Measurements from ENCODE around the gene RHBDF1. TPM values are rescaled to one million over a fixed set of nuclear protein-coding genes. Genes with fewer than 3 reads are reported as not detected.
"Not testable (repeated sequence)": the region's sequence is repeated elsewhere in the genome, so short reads cannot be mapped to it uniquely, and the experiment has no call there.

The RHBDF1 gene
- total and polyA plus RNA-seq, 5 donors: 20.4 to 29.6 (median 24.7) TPM

DNA sequence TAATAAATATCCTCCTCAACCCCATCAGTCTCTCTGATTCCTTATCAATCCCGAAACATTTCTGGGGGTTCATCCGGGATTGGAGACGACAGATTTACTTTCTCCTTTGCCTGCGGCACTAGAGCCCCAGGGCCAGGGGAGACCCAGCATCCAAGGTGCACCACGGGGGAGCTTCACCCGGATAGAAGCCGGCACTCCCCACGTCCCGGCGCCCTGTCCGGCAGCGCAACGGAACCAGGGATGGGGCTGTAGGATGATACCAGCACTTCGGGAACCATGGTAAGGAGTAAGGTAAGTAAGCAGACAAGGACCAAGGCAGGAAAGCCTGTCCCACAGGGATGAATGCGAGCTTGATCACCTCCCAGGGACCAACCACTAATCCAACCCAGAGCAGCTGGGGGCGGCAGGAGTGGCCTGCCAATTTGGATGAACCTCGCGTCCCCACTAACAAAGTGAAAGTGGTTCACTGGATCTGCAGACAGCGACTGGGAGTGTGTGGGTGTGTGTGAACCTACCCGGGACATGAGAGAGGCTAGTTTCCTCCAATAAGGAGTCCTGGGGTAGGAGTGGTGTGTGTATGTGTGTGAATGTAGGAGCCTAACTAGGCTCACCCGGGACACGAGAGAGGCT is 30.9 kb downstream of the RHBDF1 start:
- intact Hi-C loops (cut with DNase I): no loop called here
- Histone ChIP-seq H3K27me3 (ENCODE audit: control insufficient read depth, insufficient read depth) (no peaks in the 10 kb centered on the region), H3K27ac (ENCODE audit: low read length) (no peak overlapping the region), H3K4me3 (ENCODE audit: low read length) (no peak overlapping the region), H3K4me1 (ENCODE audit: control insufficient read depth, insufficient read depth, low read length) (no peaks in the 10 kb centered on the region), H3K9me3 (ENCODE audit: control insufficient read depth, low read length) (no peaks in the 10 kb centered on the region)
- ATAC-seq (peak; percentile 63 to 73), DNase-seq (peak in 1 of 3 donors; percentile 57)
- 82% methylated on average over 22 of the region's 22 CpGs for WGBS

DNA sequence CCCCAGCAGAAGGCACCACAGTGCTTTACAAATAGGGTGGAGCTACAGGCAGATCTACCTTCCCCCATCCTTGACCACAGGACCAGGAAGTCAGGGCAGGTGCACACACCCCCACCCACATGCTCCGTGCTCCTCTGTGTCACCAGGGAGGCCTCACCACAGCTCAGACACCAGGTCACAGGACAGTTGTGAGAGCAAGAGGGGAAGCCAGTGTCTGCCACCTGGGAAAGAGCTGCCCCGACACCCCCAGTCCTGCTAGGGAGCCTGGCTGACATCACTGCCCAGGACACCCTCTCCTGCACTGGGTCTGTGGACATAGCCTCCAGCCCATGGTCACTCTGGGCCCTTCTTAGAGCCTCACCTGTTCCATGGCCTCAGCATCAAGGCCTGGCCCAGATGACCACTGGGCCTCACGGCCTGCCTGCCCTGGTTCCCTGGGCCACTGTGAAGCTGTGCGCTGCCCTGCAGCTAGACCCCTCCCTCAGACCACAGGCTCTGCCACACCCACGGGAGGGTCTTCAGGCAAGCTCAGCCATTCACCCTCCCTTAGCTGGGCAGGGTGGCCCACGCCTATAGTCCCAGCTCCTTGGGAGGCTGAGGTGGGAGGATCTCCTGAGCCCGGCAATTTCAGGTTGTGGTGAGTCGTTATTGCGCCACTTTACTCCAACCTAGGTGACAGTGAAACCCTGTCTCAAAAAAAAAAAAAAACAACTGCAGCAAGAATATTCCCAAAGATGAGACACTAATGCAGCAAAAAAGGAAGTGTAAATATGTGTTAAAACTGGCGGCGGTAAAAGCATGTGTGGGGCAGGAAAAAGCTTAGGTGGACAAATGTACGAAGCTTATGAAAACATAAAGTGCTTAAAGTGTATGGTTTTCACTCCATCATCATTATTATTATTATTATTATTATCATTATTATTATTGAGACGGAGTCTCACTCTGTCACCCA is 33.2 kb downstream of the RHBDF1 start:
- no peak overlapping the region for H3K4me3 ChIP-seq (ENCODE audit: low read length)
- no peaks in the 10 kb centered on the region for H3K27me3 ChIP-seq (ENCODE audit: control insufficient read depth, insufficient read depth)
- 89% methylated on average over 13 of the region's 13 CpGs for WGBS
- no peaks in the 10 kb centered on the region for H3K9me3 ChIP-seq (ENCODE audit: control insufficient read depth, low read length)
- DNase-seq: peak in 1 of 3 donors; percentile 40
- no peak overlapping the region for H3K27ac ChIP-seq (ENCODE audit: low read length)
- no peak for ATAC-seq
- H3K4me1 ChIP-seq (ENCODE audit: control insufficient read depth, insufficient read depth, low read length): no peaks in the 10 kb centered on the region
- intact Hi-C loops (cut with DNase I): no loop called here

DNA sequence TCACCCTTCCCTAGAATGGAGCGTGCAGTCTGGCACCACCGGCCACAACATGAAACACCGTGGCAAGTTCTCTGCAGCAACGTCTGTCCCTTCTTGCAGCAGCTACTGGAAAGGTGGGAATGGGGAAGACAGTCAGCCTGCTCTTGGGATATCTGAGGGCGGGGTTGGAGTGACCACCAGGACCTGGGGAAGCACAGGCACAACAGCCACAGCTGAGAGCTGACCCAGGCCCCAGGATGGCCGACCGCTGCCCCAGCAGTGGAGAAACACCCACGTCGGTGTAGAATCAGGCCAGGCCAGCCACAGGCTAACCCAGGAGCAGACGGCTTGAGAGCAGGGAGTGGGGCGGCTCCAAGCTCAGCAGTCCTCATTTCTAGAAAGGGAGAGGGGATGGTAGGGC is 34.2 kb downstream of the RHBDF1 start:
- DNase-seq; H3K4me1 ChIP-seq (ENCODE audit: control insufficient read depth, insufficient read depth, low read length); H3K4me3 ChIP-seq (ENCODE audit: low read length); H3K9me3 ChIP-seq (ENCODE audit: control insufficient read depth, low read length); H3K27me3 ChIP-seq (ENCODE audit: control insufficient read depth, insufficient read depth); intact Hi-C loops (cut with DNase I); ATAC-seq; H3K27ac ChIP-seq (ENCODE audit: low read length): not testable (repeated sequence)
- WGBS: 95% methylated on average over 11 of the region's 11 CpGs

DNA sequence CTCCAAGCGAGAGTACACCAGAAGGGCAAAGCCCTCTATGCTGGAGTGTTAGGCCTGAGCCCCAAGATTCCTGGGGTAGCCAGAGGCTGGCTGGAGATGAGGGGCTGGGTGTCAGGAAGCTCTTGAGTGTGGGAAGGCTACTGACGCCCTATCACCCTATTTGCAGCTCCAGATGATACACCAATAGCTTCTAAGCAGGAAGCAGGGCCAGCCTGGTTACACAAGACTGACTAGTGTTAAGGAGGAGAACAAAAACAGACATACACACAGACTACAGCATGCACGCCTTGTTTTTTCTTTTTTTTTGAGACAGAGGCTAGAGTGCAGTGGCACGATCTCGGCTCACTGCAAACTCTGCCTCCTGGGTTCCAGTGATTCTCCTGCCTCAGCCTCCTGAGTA is 34.9 kb downstream of the RHBDF1 start:
- 91% methylated on average over 5 of the region's 5 CpGs for WGBS
- H3K27ac ChIP-seq (ENCODE audit: low read length): no peak overlapping the region

DNA sequence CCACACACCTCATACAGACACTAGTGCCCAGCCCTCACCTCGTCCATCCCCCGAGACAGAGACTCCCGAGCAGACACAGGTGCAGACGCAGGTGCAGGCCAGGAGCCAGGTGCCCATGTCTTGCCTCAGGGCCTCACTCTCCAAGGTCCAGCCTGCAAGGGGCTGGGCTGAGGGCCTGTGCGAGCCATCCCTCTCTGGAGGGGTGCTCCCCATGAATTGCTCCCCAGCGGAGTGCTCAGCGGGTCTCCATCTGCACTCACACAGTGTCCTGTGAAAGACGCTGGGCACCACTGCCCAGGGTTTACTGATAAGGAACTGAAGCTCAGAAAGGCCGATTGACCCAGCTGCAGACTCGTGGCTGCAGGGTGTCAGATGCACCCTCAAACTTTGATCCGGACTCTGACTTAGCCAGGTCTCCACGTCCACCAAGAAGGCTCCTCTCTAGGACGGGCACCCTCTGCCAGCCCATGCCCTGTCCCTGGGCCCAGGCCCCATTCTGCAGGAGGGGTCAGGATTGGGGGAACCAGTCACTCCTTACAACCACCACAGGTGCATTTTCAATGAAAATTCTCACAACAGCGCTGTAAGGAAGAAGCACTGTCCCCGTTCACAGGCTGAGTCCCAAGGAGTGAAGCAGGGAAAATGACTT is 36.0 kb downstream of the RHBDF1 start:
- no peak for DNase-seq

More for the DNA sequence above, 34.9 kb downstream of the RHBDF1 start:
- intact Hi-C loops (cut with DNase I): no loop called here
- ATAC-seq: no peak
- Histone ChIP-seq H3K4me1 (ENCODE audit: control insufficient read depth, insufficient read depth, low read length) (no peaks in the 10 kb centered on the region), H3K9me3 (ENCODE audit: control insufficient read depth, low read length) (no peaks in the 10 kb centered on the region), H3K4me3 (ENCODE audit: low read length) (no peak overlapping the region), H3K27me3 (ENCODE audit: control insufficient read depth, insufficient read depth) (no peaks in the 10 kb centered on the region)
- no peak for DNase-seq

DNA sequence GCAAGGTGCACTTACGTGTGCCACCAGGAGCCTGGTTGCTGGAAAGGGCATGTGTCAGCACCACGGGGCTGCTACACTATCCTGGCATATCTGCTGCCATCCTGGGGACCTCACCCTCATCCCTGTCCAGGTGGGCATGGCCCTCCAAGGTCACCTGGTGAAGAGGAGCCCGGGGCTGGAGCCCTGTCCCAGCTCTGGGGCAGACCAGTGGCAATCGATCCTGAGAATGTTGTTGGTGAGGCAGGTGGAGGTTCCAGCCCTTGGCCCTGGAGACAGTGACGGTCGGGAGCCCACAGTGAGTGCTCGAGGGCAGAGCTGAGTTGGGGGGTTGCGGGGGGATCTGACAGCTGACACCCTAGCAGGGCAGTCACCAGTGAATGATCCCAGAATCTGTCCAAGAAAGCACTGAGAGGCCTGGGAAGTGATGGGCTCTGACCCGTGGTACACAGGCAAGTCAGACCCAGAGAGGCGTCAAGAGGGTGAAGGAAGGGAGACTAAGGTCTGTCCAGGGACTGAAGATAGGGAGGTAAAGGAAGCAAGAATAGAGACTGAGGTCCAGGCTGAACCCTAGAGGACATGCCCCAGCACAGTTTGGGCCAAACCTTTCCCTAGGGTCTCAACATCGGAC is 36.6 kb downstream of the RHBDF1 start:
- Histone ChIP-seq H3K4me1 (ENCODE audit: control insufficient read depth, insufficient read depth, low read length) (no peaks in the 10 kb centered on the region), H3K9me3 (ENCODE audit: control insufficient read depth, low read length) (no peaks in the 10 kb centered on the region), H3K27ac (ENCODE audit: low read length) (no peak overlapping the region), H3K4me3 (ENCODE audit: low read length) (no peak overlapping the region), H3K27me3 (ENCODE audit: control insufficient read depth, insufficient read depth) (no peaks in the 10 kb centered on the region)
- intact Hi-C loops (cut with DNase I): no loop called here
- 89% methylated on average over 11 of the region's 11 CpGs for WGBS
- no peak for DNase-seq
- no peak for ATAC-seq

More for the DNA sequence above, 36.0 kb downstream of the RHBDF1 start:
- Histone ChIP-seq H3K27ac (ENCODE audit: low read length) (no peak overlapping the region), H3K4me1 (ENCODE audit: control insufficient read depth, insufficient read depth, low read length) (no peaks in the 10 kb centered on the region), H3K9me3 (ENCODE audit: control insufficient read depth, low read length) (no peaks in the 10 kb centered on the region), H3K27me3 (ENCODE audit: control insufficient read depth, insufficient read depth) (no peaks in the 10 kb centered on the region), H3K4me3 (ENCODE audit: low read length) (no peak overlapping the region)
- WGBS: 92% methylated on average over 15 of the region's 15 CpGs
- intact Hi-C loops (cut with DNase I): no loop called here
- no peak for ATAC-seq

DNA sequence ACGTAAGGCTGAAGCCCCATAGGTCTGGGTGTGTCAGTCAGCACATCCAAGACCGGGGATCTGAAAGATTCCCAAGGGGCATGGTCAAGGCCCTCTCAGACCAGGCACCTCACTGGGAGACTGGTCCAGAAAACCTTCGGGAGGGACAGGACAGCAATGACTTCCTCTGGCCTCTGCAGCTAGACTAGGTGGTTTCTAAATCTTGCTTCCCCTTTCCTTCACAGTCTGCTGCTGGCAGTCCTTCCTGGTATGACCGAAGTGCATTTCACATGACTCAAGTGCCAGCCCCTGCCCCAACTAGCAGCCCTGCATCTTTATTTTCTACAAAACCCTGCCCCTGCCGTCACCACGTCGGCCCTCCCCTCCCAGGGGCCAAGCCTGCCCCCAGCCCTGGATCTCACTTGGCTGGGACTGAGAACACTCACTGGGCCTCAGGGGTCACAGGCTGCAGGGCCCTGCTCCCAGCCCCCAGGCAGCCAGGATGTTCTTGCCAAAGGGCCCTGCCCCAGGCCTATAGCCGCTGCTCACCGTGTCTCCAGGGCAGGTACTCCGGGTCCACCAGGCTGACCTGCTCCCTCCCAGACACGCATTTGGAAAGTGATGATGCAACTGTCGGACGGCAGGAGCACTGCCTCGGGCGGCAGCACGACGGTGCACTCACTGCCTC is 37.3 kb downstream of the RHBDF1 start:
- Histone ChIP-seq H3K27me3 (ENCODE audit: control insufficient read depth, insufficient read depth) (no peaks in the 10 kb centered on the region), H3K27ac (ENCODE audit: low read length) (no peak overlapping the region), H3K4me3 (ENCODE audit: low read length) (no peak overlapping the region), H3K4me1 (ENCODE audit: control insufficient read depth, insufficient read depth, low read length) (no peaks in the 10 kb centered on the region), H3K9me3 (ENCODE audit: control insufficient read depth, low read length) (no peaks in the 10 kb centered on the region)
- intact Hi-C loops (cut with DNase I): no loop called here
- 77% methylated on average over 17 of the region's 17 CpGs for WGBS
- DNase-seq: no peak
- peak in 1 of 2 donors; percentile 36 for ATAC-seq

DNA sequence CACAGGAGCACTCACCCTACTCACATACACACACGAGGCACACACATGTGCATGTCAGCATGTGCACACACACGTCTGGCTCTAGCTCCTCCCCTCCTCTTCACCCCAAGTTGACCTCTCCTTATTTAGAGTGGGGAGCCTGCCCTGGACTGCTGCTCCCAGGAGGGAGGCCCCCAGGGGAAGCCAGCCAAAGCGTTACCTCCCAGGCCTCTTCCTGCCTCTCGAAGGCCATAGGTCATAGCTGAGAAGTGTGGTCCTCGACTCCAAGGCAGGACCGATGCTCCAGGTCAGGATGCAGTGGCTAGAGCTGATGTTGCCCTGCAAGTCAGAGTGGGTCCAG is 37.8 kb downstream of the RHBDF1 start:
- WGBS: 37% methylated on average over 6 of the region's 6 CpGs

DNA sequence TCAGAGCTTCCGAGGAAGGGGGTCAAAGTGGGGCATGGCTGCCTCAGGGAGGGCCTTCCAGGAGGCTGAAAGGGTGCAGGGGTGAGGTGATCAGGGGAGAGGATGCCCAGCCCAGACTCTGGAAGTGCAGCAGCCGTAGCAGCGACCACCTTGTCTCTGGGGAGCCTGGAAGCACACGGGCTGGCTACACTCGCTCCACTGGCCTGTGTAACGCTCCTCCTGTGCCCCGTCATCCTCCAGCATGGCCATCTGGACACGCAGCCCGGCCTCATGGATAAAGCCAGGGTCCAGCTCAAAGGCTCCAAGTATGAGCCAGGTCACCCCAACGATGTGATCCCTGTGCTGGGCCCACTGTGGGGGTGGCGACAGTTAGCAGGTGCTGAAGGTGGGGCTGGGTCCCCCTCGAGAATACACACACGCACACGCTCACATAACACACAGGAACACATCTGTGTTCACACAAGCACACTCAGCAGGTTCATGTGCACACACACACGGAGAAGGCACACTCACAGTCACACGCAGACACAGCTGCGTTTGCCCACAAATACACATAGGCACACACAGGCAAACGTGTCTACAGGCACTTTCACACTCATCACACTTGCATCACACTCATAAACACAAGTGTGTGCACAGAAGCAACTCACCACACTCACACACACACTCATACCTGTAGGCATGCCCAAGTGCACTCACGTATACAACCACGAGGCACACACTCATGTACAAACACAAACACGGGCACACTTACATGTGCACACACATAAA is 38.4 kb downstream of the RHBDF1 start:
- no peak overlapping the region for H3K4me3 ChIP-seq (ENCODE audit: low read length)
- H3K27me3 ChIP-seq (ENCODE audit: control insufficient read depth, insufficient read depth): no peaks in the 10 kb centered on the region
- ATAC-seq (no peak), DNase-seq (no peak)
- H3K27ac ChIP-seq (ENCODE audit: low read length): no peak overlapping the region
- no peaks in the 10 kb centered on the region for H3K4me1 ChIP-seq (ENCODE audit: control insufficient read depth, insufficient read depth, low read length)
- 86% methylated on average over 21 of the region's 21 CpGs for WGBS
- intact Hi-C loops (cut with DNase I): no loop called here
- no peaks in the 10 kb centered on the region for H3K9me3 ChIP-seq (ENCODE audit: control insufficient read depth, low read length)

More for the DNA sequence above, 37.8 kb downstream of the RHBDF1 start:
- ATAC-seq (peak in 1 of 2 donors; percentile 25), DNase-seq (no peak)
- H3K4me1 ChIP-seq (ENCODE audit: control insufficient read depth, insufficient read depth, low read length): no peaks in the 10 kb centered on the region
- no peak overlapping the region for H3K27ac ChIP-seq (ENCODE audit: low read length)
- no peaks in the 10 kb centered on the region for H3K27me3 ChIP-seq (ENCODE audit: control insufficient read depth, insufficient read depth)
- intact Hi-C loops (cut with DNase I): no loop called here
- no peaks in the 10 kb centered on the region for H3K9me3 ChIP-seq (ENCODE audit: control insufficient read depth, low read length)
- H3K4me3 ChIP-seq (ENCODE audit: low read length): no peak overlapping the region

Data from right cardiac atrium (tissue), 5 donors.